DMS153 (cell line): Measurements from ENCODE around the gene C22orf42.
"Not testable (repeated sequence)": the region's sequence is repeated elsewhere in the genome, so short reads cannot be mapped to it uniquely, and the experiment has no call there.

ENCODE experiments used
- DNase-seq: peaks from one replicate; lab custom pipeline; 2025; lab: John Stamatoyannopoulos, UW

Gene C22orf42

DNA sequence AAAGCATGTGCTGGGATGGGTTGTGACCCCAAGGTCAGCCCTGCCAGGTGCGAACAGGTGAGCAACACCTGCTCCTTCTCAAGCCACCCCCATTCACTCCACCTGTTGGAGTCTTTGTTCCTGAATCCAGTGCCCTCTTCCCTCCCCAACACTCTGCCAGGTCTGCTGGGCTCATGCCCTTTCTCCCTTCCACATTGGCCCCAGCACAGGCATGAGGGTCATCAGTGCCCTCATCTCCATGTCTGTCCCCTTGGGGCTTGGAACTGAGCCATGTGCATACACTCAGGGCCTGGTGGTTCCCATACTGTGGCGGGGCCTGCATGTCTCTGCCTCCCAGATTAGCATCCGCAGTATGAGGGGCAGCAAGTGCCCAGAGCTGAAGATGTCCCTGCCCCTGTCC is 26.7 kb upstream of the C22orf42 start:
- DNase-seq, result no peak

DNA sequence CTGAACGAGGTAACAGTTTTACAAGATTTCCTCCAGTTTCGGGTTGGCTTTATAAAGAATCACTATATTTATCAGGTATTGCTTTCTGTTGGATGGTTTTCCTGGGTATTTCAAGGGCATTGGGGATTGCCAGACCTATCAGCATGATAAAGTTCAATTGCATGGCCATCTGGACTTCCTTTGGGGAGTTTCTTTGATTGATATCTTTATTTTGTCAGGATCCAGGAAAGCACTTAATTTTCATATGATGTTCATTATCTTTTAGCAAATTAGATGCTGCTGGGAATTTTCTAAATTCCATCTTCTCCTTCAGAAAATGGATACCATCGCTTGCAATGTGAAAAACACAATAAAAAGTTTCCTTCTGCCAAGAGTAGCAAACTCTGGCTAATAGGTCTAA is 24.5 kb upstream of the C22orf42 start:
- no peak for DNase-seq

DNA sequence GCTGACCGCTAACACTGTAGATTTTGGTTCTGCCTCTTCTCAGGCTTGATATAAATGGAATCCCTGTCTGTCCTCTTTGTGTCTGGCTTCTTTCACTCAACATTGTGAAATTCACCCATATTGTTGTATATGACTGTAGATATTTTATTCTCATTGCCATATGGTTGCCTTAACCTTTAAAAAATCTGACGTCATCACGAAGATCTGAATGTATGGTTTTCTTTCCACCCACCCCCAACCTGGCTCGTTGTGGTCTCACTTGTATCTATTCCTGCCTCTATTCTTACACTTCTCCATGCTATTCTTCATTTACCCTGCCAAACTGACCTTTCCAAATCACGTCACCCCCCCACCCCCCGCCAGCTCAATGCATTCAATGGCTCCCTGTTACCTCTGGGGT is 21.9 kb upstream of the C22orf42 start:
- no peak for DNase-seq

DNA sequence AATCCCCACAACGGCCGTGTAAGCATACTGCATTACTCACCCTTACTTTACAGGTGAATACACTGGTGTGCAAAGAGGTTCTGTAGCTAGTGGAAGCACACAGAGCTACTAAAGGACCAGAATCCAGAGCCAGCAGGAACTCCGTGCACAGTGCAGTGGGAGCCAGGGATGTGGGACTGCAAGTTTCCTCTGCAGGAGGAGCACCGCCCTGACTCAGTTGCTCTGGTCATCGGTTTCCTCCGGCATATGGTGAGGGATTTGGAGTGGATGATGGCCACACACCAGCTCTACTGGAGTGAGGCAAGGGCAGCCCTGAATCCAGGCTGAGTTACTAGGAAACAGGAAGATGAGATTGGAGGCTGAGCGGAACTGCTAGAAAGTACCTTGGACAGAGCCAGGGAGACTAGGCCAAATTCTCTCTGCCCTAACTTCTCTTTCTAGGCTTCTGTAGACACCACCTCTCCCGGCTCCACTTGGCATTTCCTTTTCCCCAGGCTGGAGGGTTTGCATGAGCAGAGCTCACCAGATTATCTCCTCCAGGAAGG is 18.2 kb upstream of the C22orf42 start:
- DNase-seq, result no peak

DNA sequence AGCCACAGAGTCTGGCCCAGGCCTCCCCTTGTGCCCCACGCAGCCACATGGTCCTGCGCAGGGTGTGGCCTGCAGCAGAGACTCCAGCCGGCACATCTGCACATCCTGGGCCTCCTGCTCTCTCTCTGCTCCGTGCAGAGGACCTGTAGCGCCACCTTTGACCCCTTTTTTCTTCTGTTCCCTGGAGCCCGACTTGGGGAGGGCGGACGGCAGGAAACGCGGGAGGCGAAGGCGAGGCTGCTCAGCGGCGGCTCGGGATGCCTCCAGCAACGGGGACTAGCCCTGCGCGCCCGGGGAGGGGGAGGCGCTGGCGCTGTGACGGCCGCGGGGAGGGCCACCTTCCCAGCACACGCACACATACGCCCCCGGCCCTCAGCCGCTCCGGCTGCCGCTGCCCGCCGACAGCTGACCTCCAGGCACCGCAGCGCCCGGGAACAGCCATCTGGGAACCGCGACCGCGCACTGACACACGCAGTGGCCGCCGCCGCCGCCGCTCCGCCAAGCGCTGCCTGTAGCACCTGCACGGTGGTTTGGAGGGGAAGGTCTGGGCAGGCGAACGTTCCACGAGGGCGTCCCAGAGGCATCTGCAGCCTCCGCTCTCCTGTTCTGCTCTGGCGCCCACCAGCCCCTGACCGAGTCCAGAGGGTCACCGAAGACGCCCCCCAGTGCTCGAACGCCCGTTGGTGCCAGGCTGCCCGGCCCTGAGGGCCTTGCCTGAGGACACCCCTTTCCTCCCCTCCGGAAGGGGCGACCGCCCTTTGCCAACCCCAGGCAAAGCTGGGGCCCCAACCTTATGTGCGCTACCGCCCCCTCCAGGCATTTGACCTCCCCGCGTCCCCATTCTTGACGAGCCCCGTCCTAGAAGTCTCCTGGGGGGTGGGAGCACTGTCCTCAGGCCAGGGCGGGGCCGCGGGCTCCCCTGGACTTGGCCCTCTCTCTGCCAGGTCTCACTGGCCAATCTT is 16.9 kb upstream of the C22orf42 start:
- no peak for DNase-seq

DNA sequence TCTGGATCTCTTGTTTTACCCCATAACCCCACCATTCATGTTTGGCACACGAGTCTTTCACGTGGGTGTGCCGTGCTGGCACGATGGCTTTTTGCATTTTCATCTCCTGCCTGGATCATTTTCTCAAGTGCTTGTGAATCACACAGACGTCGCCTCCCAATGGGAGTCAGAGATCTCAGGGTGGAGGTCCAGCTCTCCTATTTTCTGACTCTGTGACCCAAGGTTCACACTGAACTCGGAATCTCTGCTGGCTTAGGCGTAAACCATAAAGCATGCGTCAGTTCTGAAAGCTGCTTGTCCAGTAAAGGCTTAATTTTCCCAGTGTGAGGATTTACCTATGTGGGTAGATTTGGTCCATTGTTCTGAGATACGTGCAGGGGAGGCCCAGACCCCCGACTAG is 16.0 kb upstream of the C22orf42 start:
- DNase-seq, result no peak

DNA sequence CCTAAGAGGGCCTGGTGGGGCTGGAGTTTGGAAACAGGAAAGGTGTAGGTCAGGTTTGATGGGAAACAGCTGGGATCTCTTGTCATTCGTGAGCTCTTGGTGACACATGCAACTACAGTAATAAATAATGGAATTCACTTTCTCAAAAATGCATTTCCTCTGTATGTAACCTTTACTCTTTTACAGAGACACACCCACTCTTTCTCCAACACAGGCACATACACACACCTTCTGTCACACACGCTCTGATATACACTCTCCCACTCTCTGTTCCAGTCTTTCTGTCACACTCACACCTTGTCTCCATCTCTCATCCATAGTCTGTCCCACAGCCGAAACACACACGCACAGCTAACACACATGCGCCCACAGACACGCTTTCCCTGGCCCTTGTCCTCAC is 6.6 kb upstream of the C22orf42 start:
- no peak for DNase-seq

DNA sequence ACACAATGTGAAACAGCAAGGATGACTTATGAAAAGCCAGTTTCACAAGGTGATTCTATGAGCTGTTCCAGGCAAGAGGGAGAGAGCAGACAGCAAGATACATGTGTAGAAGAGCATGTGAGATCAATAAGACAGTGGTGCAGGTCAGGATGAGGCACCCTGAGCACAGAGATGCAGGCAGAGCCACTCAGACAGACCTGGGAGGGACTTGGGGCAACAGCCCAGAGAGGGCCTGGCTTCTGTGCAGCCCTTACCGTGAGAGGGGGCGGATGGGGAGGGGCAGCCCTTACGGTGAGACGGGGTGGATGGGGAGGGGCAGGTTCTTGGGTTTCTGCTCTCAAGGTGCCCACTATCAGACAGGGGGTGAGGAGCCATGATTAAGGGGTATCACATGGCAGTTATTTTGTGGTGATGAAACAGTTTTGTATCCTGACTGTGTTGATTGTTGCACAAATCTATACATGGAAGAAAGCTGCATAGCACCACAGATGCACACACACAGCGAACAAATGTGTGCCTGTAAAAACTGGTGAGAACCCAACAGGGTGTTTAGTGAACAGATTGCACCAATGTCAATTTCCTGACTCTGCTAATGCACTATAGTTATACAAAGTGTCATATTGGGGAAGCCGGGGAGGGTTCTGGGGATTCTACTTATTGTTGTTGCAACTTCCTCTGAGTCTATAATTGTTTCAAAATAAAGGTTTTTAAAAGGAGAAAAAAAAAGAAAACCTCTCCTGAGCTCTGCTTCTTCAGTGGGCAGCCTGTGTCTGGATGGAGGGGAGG is 5.2 kb upstream of the C22orf42 start:
- no peak for DNase-seq

DNA sequence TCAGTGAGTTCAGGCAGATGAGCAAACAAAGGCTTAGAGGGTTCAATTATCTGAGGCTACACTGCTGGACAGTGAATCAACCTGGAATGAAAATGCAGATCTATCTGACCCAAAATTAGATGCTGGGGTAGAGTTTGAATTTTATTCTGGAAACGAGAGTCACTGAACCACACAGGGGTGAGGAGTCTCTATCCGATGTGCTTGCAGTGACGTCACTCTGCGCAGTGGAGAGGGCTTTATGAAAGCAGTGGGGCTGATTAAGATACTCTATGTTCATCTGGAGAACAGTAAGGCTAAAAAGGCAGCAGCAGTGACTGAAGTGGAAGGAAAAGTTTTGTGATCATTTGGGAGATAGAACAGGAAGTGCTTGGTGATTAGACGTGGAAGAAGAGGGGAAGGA is 1.3 kb upstream of the C22orf42 start:
- DNase-seq, result not testable (repeated sequence)

DNA sequence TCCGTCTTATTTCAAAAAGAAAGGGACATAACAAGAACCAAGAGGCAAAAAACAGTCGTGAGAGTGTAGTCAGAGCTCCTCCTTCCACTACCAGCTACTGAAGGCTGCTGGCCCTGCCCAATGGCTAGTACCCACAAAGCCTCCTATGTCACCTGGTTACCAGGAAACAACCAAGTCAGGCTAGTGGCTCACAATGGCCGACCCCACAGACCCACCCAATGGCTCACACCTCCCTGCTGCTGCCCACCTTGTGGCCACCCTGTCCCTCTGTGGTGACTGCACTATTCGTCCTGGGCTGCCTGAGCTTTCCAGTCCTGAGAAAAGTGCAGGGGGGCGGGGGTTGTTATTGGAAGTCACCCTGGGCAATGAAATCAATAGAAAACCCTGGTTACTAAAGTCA is 1.5 kb downstream of the C22orf42 start:
- DNase-seq, result not testable (repeated sequence)

DNA sequence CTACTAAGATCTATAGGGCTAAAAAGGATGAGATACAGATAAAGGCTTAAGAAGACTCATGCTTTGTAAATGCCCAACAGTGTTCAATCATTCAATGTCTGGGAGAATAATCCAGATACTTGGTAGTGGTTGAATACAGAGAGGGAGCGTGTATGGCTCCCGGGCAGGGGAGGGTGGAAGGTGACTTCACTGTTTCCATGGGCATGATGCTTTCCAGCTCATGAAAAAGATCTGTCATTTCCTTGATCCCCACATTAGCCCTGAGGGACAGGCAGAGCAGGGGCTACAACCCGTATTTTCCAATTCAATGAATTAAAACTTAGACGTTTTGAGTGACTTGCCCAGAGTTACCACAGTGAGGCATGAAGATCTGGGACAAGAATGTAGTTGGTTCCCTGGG is 4.4 kb downstream of the C22orf42 start:
- DNase-seq, result not testable (repeated sequence)

DNA sequence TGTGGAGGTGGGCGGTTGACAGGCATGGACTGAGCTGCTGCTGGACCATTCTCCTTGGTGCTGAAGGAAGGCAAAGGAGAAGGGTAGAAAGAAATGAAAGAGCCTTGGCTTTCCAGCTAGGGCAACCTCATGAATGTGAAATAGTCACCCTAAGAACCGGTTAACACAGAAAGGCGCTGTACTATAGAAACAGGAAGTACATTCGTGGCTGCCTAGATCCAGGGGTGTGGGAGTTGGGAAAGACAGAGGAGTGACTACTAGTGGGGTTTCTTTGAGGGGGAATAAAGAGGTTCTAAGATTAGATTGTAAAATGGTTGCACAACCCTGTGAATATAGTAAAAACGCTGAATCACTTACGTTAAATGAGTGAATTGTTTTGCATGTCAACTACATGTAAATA is 7.5 kb downstream of the C22orf42 start:
- DNase-seq, result not testable (repeated sequence)

DNA sequence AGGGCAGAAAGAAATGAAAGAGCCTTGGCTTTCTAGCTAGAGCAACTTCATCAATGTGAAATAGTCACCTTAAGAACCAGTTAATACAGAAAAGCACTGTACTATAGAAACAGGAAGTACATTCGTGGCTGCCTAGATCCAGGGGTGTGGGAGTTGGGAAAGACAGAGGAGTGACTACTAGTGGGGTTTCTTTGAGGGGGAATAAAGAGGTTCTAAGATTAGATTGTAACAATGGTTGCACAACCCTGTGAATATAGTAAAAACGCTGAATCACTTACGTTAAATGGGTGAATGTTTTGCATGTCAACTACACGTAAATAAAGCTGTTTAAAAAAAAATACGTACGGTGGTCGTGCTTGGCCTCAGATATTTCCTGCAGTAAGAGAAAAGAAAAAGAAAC is 8.5 kb downstream of the C22orf42 start:
- DNase-seq, result not testable (repeated sequence)

DNA sequence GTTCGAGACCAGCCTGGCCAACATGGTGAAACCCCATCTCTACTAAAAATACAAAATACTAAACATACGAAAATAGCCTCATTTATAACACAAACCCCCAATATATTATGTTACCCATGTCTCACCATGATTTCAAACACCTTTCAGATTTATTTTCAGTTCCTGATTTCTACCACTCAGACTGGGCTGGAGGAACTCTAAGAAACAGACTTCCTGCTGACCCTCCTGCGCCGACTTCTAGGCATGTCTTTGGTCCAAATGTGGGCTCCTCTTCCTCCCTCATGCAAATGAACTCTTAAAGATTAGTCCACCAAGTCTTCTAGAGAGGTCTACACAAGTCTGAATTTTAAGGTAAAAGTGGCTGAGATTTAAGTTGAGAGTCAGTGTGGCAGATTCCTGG is 10.7 kb downstream of the C22orf42 start:
- DNase-seq, result not testable (repeated sequence)

DNA sequence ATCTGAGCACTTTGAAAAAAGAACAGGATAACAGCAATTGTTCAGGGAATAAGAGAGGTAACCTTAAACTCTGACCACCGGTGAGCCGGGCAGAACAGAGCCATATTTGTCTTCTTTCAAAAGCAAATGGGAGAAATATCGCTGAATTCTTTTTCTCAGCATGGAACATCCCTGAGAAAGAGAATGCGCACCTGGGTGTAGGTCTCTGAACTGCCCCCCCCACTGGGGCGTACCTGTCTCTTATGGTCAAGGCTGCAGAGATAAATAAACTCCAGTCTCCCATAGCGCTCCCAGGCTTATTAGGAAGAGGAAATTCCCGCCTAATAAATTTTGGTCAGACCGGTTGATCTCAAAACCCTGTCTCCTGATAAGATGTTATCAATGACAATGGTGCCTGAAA is 12.0 kb downstream of the C22orf42 start:
- DNase-seq, result not testable (repeated sequence)

DNA sequence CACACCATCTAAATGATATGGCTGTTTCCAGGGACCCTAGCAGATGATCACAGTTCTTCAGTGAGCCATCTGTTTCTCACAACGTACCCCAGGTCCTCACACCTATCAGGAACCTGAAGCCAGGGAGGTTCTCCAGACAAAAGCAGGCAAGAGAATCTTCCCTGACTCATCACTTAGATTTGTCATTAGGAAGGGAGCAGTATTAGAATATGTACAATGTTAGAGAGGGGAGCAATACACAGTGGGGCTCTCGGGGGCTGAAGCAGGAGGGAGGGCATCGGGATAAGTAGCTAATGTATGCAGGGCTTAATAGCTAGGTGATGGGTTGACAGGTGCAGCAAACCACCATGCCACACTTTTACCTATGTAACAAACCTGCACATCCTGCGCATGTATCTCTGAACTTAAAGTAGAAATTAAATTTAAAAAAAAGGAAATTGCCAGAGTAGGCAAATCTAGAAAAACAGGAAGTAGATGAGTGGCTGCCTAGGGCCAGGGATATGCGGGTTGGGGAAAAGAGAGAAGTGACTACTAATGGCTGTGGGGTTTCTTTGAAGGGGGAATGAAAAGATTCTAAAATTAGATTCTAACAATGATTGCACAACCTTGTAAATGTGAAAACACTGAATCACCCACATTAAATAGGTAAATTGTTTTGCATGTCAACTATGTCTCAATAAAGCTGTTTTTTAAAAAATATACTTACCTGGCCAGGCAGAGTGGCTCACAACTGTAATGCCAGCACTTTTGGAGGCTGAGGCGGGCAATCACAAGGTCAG is 14.4 kb downstream of the C22orf42 start:
- no peak for DNase-seq

DNA sequence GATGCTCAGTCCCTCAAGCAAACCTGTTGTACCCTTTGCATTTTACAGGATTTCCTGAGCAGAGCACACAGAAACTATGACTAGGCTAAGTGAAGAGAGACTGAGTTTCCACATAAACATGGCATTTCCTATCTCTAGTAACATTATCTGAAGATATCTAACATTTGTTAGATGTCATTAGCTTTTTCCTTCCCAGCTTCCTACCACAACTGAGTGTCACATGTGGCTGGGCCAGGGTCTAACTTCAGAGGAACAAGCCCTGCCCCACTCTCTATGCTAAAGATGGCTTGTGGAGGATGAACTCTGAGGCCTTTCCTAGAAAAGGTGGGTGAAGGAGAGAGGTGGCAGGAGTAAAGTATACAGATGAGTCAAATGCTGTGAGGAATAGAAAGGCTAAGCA is 16.5 kb downstream of the C22orf42 start:
- DNase-seq, result no peak

DNA sequence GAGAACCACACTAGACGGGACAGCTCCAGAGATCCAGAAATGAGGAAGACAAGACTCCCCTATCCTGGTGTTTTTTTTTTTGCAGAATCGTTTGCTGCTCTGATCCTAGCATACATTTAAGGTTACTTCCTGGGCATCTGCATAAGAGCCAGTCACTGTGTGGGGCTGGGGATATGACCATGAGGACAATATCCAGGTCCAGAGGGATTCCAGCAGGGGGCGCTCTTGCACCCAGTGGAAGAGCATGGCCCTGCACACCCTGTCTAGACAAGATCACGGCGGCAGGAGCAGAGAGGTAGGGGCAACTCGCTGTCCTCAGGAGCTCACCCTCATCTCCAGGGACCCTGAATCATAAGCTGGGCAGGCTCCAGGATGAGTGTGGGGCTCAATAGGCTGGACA is 18.4 kb downstream of the C22orf42 start:
- DNase-seq, result peak; percentile 34

DNA sequence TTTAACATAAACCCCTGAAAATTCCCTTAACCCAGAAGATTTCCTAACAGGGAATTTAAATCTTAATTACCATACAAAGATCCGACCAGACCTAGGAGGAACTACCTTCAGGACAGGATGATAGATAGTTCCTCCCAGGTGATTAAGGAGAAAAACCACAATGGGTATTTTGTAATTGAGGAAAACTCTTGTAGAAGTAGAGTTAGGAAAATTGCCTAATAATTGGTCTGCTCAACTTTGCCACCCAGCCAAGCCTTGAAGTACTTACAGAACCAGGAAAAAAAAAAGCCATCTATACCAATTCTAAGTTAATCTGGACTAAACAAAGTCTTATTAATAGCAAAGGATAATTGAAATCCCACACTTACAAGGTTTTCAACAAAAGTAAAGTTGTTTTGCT is 20.5 kb downstream of the C22orf42 start:
- DNase-seq, result not testable (repeated sequence)

DNA sequence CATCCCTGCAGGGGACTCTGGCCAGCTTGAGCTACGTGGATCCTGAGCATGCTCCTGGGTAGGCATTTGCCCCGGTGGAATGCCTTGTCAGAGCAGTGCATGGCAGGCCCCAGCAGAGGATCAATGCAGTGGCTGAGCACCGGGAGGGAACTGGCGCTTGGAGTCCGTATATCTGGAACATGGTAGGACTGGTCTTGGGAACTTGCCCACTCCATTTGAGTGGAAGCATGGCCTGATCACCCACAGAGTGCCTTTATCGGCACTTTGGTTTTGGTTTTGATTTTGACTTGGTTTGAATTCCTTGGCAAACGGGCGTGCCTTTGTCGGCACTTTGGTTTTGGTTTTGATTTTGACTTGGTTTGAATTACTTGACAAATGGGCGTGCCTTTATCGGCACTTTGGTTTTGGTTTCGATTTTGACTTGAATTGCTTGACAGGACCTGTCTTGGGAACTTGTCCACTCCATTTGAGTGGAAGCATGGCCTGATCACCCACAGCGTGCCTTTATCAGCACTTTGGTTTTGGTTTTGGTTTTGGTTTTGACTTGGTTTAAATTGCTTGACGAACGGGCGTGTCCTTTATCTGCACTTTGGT is 21.3 kb downstream of the C22orf42 start:
- DNase-seq, result peak; percentile 54

DNA sequence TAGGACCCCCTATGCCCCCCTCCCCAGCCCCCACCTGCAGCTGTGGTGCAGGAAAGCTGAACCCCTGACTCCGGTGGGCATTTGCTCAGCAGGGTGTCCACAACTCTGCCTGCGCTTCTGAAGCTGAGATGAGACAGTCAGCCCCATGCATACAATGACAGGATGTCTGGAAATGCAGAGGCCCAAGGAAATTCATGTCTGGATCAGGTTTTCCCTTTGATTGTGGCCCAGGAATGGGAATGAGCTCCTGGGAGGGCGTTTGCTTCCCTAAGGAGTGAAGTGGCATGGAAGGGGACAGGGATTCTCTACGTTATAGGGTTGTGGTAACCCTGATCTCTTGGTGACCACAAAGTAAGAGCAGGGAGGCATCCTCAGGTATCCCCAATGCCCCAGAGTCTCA is 22.2 kb downstream of the C22orf42 start:
- not testable (repeated sequence) for DNase-seq

DNA sequence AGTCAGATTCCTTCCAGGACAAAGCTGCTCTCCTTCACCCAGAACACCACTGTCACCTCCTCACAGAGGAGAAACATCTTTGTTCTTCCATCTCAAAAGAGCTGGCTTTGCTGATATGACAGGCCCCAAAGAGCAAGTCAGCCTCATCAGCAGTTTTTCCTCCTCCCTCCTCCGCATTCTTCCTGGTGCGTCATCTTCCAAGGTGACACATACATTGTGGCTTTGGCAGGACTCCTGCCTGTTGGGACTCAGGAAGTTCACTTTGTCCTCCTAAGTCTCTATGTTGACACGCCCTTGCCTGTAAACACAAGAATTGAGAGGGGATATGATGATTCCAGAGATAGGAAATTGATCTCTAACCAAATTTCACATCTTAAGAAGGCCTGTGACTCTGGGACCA is 23.1 kb downstream of the C22orf42 start:
- not testable (repeated sequence) for DNase-seq
